Measurements from ENCODE around the gene MSN.

MSN gene

GRCh38 chrX:65772842-65773241 lies 105.4 kb downstream of the MSN start:
- H3K36me3 ChIP-seq (ENCODE audit: control insufficient read depth in 2 of 2, insufficient read depth in 2 of 2, low read length in 2 of 2): no peaks in the 10 kb centered on the region
- H3K4me1 ChIP-seq (ENCODE audit: control insufficient read depth in 2 of 2, insufficient read depth in 2 of 2, low read length in 2 of 2): peaks cover 0 to 2% of the 10 kb centered on the region in 2 donors
- no peaks in the 10 kb centered on the region for H3K9me3 ChIP-seq (ENCODE audit: control insufficient read depth in 2 of 2, low read length in 2 of 2)
- no peaks in the 10 kb centered on the region for H3K27me3 ChIP-seq (ENCODE audit: control insufficient read depth in 2 of 2, insufficient read depth in 2 of 2, low read length in 2 of 2)
- no peak overlapping the region for H3K4me3 ChIP-seq (ENCODE audit: low read length in 2 of 2)
- peak overlapping the region in 1 of 2 donors; percentile 65 for H3K27ac ChIP-seq (ENCODE audit: low read depth in 2 of 2, low read length in 2 of 2)
- H3K9ac ChIP-seq (ENCODE audit: low read depth in 1 of 2, low read length in 2 of 2): no peak overlapping the region

- H3K9me3 ChIP-seq (ENCODE audit: control insufficient read depth in 2 of 2, low read length in 2 of 2): no peaks in the 10 kb centered on the region
- no peaks in the 10 kb centered on the region for H3K36me3 ChIP-seq (ENCODE audit: control insufficient read depth in 2 of 2, insufficient read depth in 2 of 2, low read length in 2 of 2)
- no peak overlapping the region for H3K27ac ChIP-seq (ENCODE audit: low read depth in 2 of 2, low read length in 2 of 2)
- no peak overlapping the region for H3K4me3 ChIP-seq (ENCODE audit: low read length in 2 of 2)
- no peak overlapping the region for H3K9ac ChIP-seq (ENCODE audit: low read depth in 1 of 2, low read length in 2 of 2)
- H3K27me3 ChIP-seq (ENCODE audit: control insufficient read depth in 2 of 2, insufficient read depth in 2 of 2, low read length in 2 of 2): no peaks in the 10 kb centered on the region
- H3K4me1 ChIP-seq (ENCODE audit: control insufficient read depth in 2 of 2, insufficient read depth in 2 of 2, low read length in 2 of 2): no peaks in the 10 kb centered on the region
Measured at GRCh38 chrX:65781845-65782244, 114.4 kb downstream of the MSN start.

- Histone ChIP-seq H3K36me3 (ENCODE audit: control insufficient read depth in 2 of 2, insufficient read depth in 2 of 2, low read length in 2 of 2) (no peaks in the 10 kb centered on the region), H3K4me1 (ENCODE audit: control insufficient read depth in 2 of 2, insufficient read depth in 2 of 2, low read length in 2 of 2) (no peaks in the 10 kb centered on the region), H3K9ac (ENCODE audit: low read depth in 1 of 2, low read length in 2 of 2) (no peak overlapping the region), H3K4me3 (ENCODE audit: low read length in 2 of 2) (no peak overlapping the region), H3K9me3 (ENCODE audit: control insufficient read depth in 2 of 2, low read length in 2 of 2) (no peaks in the 10 kb centered on the region), H3K27ac (ENCODE audit: low read depth in 2 of 2, low read length in 2 of 2) (no peak overlapping the region), H3K27me3 (ENCODE audit: control insufficient read depth in 2 of 2, insufficient read depth in 2 of 2, low read length in 2 of 2) (no peaks in the 10 kb centered on the region)
Measured at GRCh38 chrX:65783746-65784145, 116.3 kb downstream of the MSN start.
